Left hindlimb (tissue), 1 donor: Measurements from ENCODE around the gene FOXL2.
A peak's percentile ranks its signal among the peaks of the same experiment; 100 is the strongest.

Source experiments
- DNase-seq: peaks from one replicate; pipeline ENCODE4 v3.0.0-alpha.2; 2018

FOXL2 gene

GRCh38 chr3:138944929-138945708 lies 1.8 kb downstream of the FOXL2 start:
- DNase-seq: no peak

GRCh38 chr3:138944654-138944928 lies 2.3 kb downstream of the FOXL2 start:
- DNase-seq: no peak

GRCh38 chr3:138943724-138944653 lies 2.9 kb downstream of the FOXL2 start:
- no peak for DNase-seq

- no peak for DNase-seq
Measured at GRCh38 chr3:138942861-138943623, 3.9 kb downstream of the FOXL2 start.

GRCh38 chr3:138942271-138942670 lies 4.7 kb downstream of the FOXL2 start:
- no peak for DNase-seq

- no peak for DNase-seq
Measured at GRCh38 chr3:138941259-138941885, 5.6 kb downstream of the FOXL2 start.

- no peak for DNase-seq
Measured at GRCh38 chr3:138940446-138940845, 6.5 kb downstream of the FOXL2 start.

GRCh38 chr3:138939561-138940241 lies 7.2 kb downstream of the FOXL2 start:
- DNase-seq: no peak

- no peak for DNase-seq
Measured at GRCh38 chr3:138938877-138939560, 7.9 kb downstream of the FOXL2 start.

GRCh38 chr3:138938056-138938876 lies 8.7 kb downstream of the FOXL2 start:
- no peak for DNase-seq

GRCh38 chr3:138937690-138938055 lies 9.3 kb downstream of the FOXL2 start:
- no peak for DNase-seq

GRCh38 chr3:138936741-138937689 lies 9.9 kb downstream of the FOXL2 start:
- no peak for DNase-seq

GRCh38 chr3:138935863-138936740 lies 10.8 kb downstream of the FOXL2 start:
- DNase-seq: peak; percentile 73

- no peak for DNase-seq
Measured at GRCh38 chr3:138935505-138935862, 11.5 kb downstream of the FOXL2 start.

GRCh38 chr3:138933981-138934691 lies 12.8 kb downstream of the FOXL2 start:
- DNase-seq: no peak

- no peak for DNase-seq
Measured at GRCh38 chr3:138933068-138933668, 13.8 kb downstream of the FOXL2 start.

GRCh38 chr3:138928727-138929372 lies 18.1 kb downstream of the FOXL2 start:
- no peak for DNase-seq
